Stimulated activated CD8-positive, alpha-beta memory T cell treated with anti-CD3 and anti-CD28 coated beads, Interleukin-7, amount 100 ng/mL, for 4 hours (primary cell): ENCODE data around the gene IFNGR1.

Source experiments
- DNase-seq, 2 donors: peaks; one replicate each; pipeline ENCODE4 v3.0.0-alpha.2; 2020; ENCODE audit warnings: low read depth in 2 of 2

IFNGR1 gene

GRCh38 chr6:137176729-137177128, 42.5 kb downstream of the IFNGR1 start:
- DNase-seq, result no peak

GRCh38 chr6:137175868-137176245, 43.3 kb downstream of the IFNGR1 start:
- no peak for DNase-seq

GRCh38 chr6:137175157-137175867, 43.9 kb downstream of the IFNGR1 start:
- DNase-seq, result no peak

DNA sequence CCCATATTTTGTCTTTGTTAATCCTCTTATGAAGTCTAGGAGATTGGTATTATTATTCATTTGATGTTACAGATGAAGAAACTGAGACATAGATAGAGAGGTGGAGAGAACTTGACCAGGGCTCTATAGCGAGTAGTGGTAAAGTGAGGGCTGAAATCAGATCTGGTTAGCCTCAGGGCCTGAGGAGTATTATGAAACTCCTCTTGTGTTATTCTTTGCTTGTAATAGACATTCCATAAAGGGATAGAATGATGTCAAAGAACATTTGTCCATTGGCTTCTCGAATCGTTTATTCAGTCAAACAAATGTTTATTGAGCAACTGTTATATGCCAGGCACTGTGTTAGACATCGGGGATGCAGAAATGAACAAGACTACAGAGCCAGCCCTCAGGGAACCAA, 45.7 kb downstream of the IFNGR1 start, which contains the start of gene IL22RA2:
TSS of gene IL22RA2 (minus strand) at position 144 of the 400 bp plus-strand sequence. CDS start 11,895 bp downstream, outside the sequence.
- no peak for DNase-seq

GRCh38 chr6:137172734-137173431, 46.3 kb downstream of the IFNGR1 start:
- no peak for DNase-seq

- no peak for DNase-seq
Observed at GRCh38 chr6:137171824-137172733, 47.1 kb downstream of the IFNGR1 start.

GRCh38 chr6:137171053-137171374, 48.2 kb downstream of the IFNGR1 start:
- no peak for DNase-seq

DNA sequence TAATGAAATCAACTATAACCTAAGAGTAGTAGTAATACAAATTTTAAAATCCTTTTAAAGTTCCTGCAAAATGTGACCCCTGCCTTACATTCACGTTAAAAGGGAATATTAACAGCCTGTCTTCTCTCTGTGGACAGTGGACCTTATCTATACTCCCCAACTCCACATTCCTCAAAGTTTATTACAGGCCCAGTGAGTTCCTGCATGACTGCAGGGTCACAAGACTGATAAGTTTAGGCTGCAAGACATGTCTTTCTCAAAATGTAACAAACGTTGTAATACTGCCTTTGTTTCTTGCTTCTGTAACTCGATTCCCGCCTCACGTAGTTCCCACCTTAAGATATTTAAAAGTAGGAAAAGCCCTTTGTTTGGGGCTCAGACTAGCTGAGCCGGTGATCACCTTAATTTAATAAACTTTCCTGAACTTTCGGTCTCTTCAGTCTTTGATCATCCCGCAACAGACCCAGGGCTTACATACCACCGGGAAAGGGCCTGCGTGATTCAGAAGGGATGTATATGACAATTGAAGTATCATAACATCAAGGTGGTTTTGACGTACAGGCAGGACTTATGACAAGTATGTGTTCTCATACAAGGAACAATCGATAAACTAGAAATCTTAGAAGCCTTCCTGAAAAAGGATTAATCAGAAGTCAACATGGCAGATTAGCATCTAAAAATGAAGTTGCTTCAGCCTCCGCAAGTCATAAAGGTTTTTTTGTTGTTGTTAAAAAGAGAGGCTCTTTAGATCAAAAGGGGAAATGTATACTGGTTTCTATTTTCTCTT, 48.7 kb downstream of the IFNGR1 start:
- no peak for DNase-seq

DNA sequence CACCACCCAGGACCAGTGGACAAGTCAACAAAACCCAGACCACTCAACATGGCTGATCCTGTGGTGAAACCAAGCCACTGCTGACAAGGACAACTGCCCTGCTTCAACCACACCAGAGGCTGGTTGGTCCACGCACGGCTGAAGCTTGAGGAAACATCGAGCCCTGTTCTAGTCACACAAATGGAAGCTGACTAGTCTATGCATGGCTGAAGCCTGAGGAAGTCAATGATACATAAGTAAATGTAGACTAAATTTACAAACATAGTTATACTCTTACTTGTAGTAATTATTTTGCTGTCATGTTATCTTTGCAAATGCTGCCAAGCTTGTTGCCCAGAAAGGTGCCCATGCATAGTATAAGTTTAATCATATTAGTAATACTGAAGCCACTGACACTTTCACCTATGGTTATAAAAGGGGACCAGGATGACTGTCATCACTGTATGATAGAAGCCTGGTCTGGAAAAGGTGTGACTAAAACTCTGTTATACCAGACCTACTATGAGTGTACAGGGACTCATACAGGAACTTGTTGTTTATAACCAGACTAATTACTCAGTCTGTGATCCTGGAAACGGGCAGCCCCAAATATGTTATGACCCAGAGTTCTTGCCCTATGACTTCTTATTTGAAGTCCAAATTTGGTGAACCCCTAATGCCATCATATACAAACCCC, 51.3 kb downstream of the IFNGR1 start:
- DNase-seq, result no peak

DNA sequence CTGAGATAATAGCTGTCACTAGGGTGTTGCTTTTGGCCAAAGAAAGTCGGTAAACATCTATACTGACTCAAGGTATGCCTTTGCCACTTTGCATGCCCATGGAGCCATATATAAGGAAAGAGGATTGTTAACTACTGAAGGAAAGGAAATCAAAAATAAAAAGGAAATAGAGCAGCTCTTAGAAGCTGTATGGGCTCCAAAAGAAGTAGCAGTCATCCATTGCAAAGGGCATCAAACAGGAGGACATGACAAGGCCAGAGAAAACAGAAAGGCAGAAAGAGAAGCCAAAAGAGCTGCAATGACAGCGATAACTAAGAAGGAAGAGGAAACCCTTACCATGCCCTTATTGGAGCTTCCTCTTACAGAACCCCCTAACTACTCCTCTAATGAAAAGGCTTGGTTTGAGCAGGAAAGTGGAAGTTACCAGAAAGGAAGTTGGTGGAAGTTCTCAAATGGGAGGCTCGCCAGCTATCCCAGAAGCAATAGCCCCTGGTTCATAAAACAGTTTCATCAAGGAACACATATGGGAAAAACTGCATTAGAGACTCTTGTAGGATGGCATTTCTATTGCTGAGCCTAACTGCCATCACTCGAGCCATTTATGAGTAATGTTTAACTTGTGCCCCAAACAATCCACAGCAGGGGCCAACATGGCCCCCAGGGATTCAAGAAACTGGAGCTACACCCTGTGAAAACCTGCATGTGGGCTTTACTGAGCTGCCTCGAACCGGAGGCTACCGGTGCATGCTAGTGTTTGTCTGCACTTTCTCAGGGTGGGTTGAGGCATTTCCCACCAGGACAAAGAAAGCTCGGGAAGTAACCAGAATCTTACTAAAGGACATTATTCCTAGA, 52.7 kb downstream of the IFNGR1 start:
- DNase-seq, result no peak

DNA sequence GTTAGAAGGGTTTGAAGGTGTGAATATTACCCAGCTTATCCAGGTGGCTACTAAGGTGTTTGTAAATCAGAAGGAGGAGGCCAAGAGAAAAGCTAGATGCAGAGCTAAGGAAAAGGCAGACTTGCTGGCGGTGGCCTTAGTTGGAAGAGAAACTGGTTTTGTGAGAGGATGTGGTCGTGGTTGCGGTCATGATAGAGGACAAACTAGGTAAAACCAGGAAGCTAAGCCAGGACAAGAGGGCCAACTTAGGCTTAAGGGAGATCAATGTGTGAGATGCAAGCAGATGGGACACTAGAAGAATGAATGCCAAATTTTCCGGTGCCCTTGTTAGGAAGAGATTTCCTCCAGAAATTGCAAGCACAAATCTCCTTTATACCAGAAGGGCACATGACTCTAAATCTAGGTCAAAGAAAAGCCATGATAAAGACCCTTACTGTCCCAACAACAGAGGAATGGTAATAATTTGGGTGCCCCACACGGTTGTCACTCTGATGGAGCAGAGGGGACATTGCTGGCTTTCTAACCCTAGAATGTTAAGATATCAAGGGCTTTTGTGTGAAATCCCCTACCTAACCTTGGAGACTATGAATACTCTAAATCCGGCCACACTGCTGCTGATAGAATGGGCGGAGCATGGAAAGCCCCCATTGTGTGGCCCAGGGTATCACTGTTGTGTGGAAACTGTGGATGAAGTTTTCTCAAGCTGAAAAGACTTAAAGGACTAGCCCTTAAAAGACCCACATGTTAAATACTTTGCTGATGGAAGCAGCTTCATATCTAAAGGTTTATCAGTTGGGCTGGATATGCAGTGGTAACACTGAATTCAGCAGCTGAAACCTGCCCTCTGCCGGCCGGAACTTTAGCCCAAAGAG, 53.6 kb downstream of the IFNGR1 start:
- DNase-seq, result no peak

DNA sequence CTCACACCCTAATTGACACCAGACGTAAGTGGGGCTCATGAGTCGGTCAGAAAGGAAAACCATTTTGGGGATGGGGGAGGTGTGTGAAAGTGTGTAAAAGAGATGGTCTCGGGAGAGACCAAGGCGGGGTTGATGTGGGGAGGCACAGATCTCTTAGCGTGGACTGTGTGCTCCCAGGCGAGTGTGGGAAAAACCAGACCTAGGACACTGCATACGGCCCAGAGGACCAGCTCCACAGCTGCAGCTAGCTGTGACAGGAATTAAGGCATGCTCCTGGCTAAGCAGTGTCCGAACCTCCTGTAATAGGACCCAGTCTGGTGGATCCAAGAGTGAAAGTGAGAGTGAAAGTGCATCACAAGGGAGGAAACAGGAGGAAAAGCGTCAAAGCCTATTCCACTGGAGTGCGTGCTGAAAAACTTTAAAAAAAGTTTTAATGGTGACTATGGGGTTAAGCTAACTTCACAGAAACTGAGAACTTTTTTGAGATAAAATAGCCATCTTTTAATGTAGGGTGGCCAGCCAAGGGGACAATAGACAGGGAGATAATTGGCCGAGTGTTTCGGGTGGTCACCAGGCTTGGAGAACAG, 55.4 kb downstream of the IFNGR1 start:
- no peak for DNase-seq

GRCh38 chr6:137162692-137163306, 56.4 kb downstream of the IFNGR1 start:
- DNase-seq, result no peak

- no peak for DNase-seq
Observed at GRCh38 chr6:137161949-137162348, 57.2 kb downstream of the IFNGR1 start.

- DNase-seq, result no peak
Observed at GRCh38 chr6:137160763-137161162, 58.4 kb downstream of the IFNGR1 start.

GRCh38 chr6:137159912-137160311, 59.3 kb downstream of the IFNGR1 start:
- DNase-seq, result no peak

- no peak for DNase-seq
Observed at GRCh38 chr6:137157601-137158000, 61.6 kb downstream of the IFNGR1 start.

GRCh38 chr6:137156650-137157049, 62.5 kb downstream of the IFNGR1 start:
- DNase-seq, result no peak
